K562 (cell line): ENCODE measurements around the gene PCSK2. TPM values are rescaled to one million over a fixed set of nuclear protein-coding genes. Genes with fewer than 3 reads are reported as not detected.

Source experiments
- ATAC-seq: fragments of 200-7000 bp; cut with Tn5 transposase; 3 replicates; pipeline ENCODE4 v1.9.1; 2020; ENCODE audit warnings: moderate library complexity
- BruUV-seq: library from RNA; stranded (reverse); fragments of 400-500 nt; replicated peaks from 2 replicates; lab custom pipeline; 2021; lab: Mats Ljungman, UMichigan
- CTCF ChIA-PET: fragments of 300-600 bp; formaldehyde crosslinking; extraction: SDS; loops from one replicate; lab custom pipeline; 2021; ENCODE audit warnings: low intra/inter-chr PET ratio; lab: Yijun Ruan, JAX
- POLR2A ChIA-PET: fragments of 300-600, 350-650 bp; sonication (Branson Sonifier 250); formaldehyde crosslinking; extraction: SDS; loops from one replicate; lab custom pipeline; 2021; ENCODE audit warnings: antibody characterized with exemption, inconsistent platforms; lab: Yijun Ruan, JAX
- DNase-seq, 4 experiments: peaks; one replicate each; pipeline versions ENCODE4 v3.0.0 to v3.0.0-alpha.2; 2011 to 2018; ENCODE audit warnings: low spot score in 3 of 4, mixed read lengths in 3 of 4; ENCODE audit errors: extremely low read depth in 1 of 4
- FAIRE-seq: peaks from 2 replicates; lab custom pipeline; 2011; peaks lifted over from hg19 to GRCh38; lab: Jason Lieb, UNC
- H2AFZ ChIP-seq: 2 replicates; pipeline ENCODE4 v1.6.0; 2011; ENCODE audit warnings: low read depth, low read length, control low read depth, inconsistent platforms
- H3K27ac ChIP-seq: fragments of 200-600 bp; 3 replicates; pipeline ENCODE4 v1.8.0; 2011; ENCODE audit warnings: low read depth, mild to moderate bottlenecking, control low read depth, inconsistent platforms, low read length, moderate library complexity, mixed read lengths; ENCODE audit errors: extremely low read depth
- H3K27me3 ChIP-seq, 2 experiments: fragments of 300-600 bp in 1 of 2; 2 replicates in 1 of 2; 3 replicates in 1 of 2; pipeline versions ENCODE4 v1.6.0 to v1.8.0; 2011; ENCODE audit warnings: inconsistent platforms in 2 of 2, low read length in 2 of 2, mild to moderate bottlenecking in 1 of 2, mixed read lengths in 1 of 2, moderate library complexity in 1 of 2; ENCODE audit not compliant: control insufficient read depth in 2 of 2, insufficient read depth in 2 of 2
- H3K36me3 ChIP-seq: fragments of 300-600 bp; 3 replicates; pipeline ENCODE4 v1.8.0; 2011; ENCODE audit warnings: mild to moderate bottlenecking, low read length, inconsistent platforms; ENCODE audit not compliant: control insufficient read depth, insufficient read depth
- H3K4me1 ChIP-seq, 2 experiments: fragments of 200-600 bp in 1 of 2; replicated peaks in 1 of 2; 2 replicates in 1 of 2; 3 replicates in 1 of 2; pipeline versions ENCODE4 v1.5.1 to v1.8.0; 2011; ENCODE audit warnings: inconsistent platforms in 2 of 2, low read length in 2 of 2, mild to moderate bottlenecking in 1 of 2, mixed read lengths in 1 of 2, moderate library complexity in 1 of 2; ENCODE audit not compliant: control insufficient read depth in 2 of 2, insufficient read depth in 2 of 2
- H3K4me2 ChIP-seq: 2 replicates; pipeline ENCODE4 v1.6.1; 2011; ENCODE audit warnings: low read length, control low read depth, inconsistent platforms, mixed read lengths; ENCODE audit not compliant: insufficient read depth
- H3K4me3 ChIP-seq: fragments of 200-600 bp; sonication (generic), shearing (Covaris generic); 2 replicates; pipeline ENCODE4 v1.5.1; 2016; ENCODE audit warnings: control low read depth, inconsistent platforms
- H3K79me2 ChIP-seq: fragments of 200-600 bp; 3 replicates; pipeline ENCODE4 v1.8.0; 2011; ENCODE audit warnings: low read length, inconsistent platforms; ENCODE audit not compliant: control insufficient read depth, insufficient read depth
- H3K9ac ChIP-seq, 2 experiments: 2 replicates each; pipeline versions ENCODE4 v1.6.0 to v1.6.1; 2011; ENCODE audit warnings: low read depth in 2 of 2, low read length in 2 of 2, control low read depth in 1 of 2, inconsistent platforms in 1 of 2, mild to moderate bottlenecking in 1 of 2, mixed read lengths in 1 of 2; ENCODE audit not compliant: insufficient read depth in 1 of 2
- H3K9me1 ChIP-seq: one replicate; pipeline ENCODE4 v1.6.0; 2011; ENCODE audit warnings: inconsistent platforms, mild to moderate bottlenecking, low read length, moderate library complexity; ENCODE audit not compliant: control insufficient read depth, insufficient read depth
- H3K9me3 ChIP-seq: replicated peaks from 2 replicates; pipeline ENCODE4 v1.5.1; 2011; ENCODE audit warnings: low read depth, low read length, inconsistent platforms; ENCODE audit not compliant: control insufficient read depth, insufficient read depth
- H4K20me1 ChIP-seq: replicated peaks from 2 replicates; pipeline ENCODE4 v1.6.1; 2011; ENCODE audit warnings: low read length, inconsistent platforms, mixed read lengths; ENCODE audit not compliant: control insufficient read depth, insufficient read depth
- ATF3 ChIP-seq, 2 experiments: fragments of 450-650 bp in 1 of 2; sonication (generic) in 1 of 2; formaldehyde crosslinking in 1 of 2; IDR thresholded peaks in 1 of 2; conservative IDR thresholded peaks in 1 of 2; 2 replicates each; pipeline versions ENCODE4 v1.6.1 to v1.8.1; 2016 to 2023; ENCODE audit warnings: mild to moderate bottlenecking in 2 of 2, moderate library complexity in 2 of 2, inconsistent platforms in 1 of 2, missing genetic modification reagents in 1 of 2
- HDAC1 ChIP-seq, 2 experiments: fragments of 450-650 bp; IDR thresholded peaks; 2 replicates each; pipeline ENCODE4 v1.6.1; 2016 to 2017; ENCODE audit warnings: inconsistent platforms in 1 of 2, mild to moderate bottlenecking in 1 of 2, moderate library complexity in 1 of 2
- KDM1A ChIP-seq, 2 experiments: fragments of 450-650 bp; IDR thresholded peaks; 2 replicates each; pipeline ENCODE4 v1.6.1; 2016; ENCODE audit warnings: mild to moderate bottlenecking in 2 of 2
- RBM25 ChIP-seq: fragments of 200-400 bp; formaldehyde crosslinking; IDR thresholded peaks from 2 replicates; pipeline ENCODE4 v1.6.1; 2018; ENCODE audit warnings: low read length, low read depth, moderate library complexity; ENCODE audit not compliant: severe bottlenecking
- RUNX1 ChIP-seq: sonication (generic); IDR thresholded peaks from 2 replicates; pipeline ENCODE4 v1.6.1; 2016; ENCODE audit warnings: antibody characterized with exemption, low read depth
- TAF1 ChIP-seq: IDR thresholded peaks from 2 replicates; pipeline ENCODE4 v1.6.1; 2011; ENCODE audit warnings: mild to moderate bottlenecking, low read length, moderate library complexity; ENCODE audit not compliant: insufficient read depth, control insufficient read depth, severe bottlenecking; ENCODE audit errors: extremely low read depth
- WGBS: fragments of 100-300 bp; shearing (Covaris generic); methylation state at CpG from one replicate; pipeline ENCODE4 v1.1.6; 2016; ENCODE audit warnings: low coverage, mixed read lengths; ENCODE audit not compliant: insufficient coverage; ENCODE audit errors: missing lambda C conversion rate; 5-methylcytosine and 5-hydroxymethylcytosine counted together
- in situ Hi-C: fragments of 300-500 bp; cut with MboI; formaldehyde crosslinking; loops from 4 replicates; pipeline ENCODE4 v1.15.0; 2018; ENCODE audit warnings: inconsistent platforms, mixed read lengths
- intact Hi-C: fragments of 100-400 bp; cut with micrococcal nuclease; formaldehyde crosslinking; loops from 2 replicates; pipeline ENCODE4 v1.14.2; 2022
- polyA plus RNA-seq, 8 experiments: library from polyadenylated mRNA; depleted of rRNA in 4 of 8; stranded (reverse) in 5 of 8; unstranded in 3 of 8; fragments of >200 nt; fragmentation: Nextera tagmentation in 2 of 8; fragmentation: Illumina TruSeq in 1 of 8; extraction: Ambion mirVana in 2 of 8; extraction: Trizol in 1 of 8; gene quantifications; 2 replicates each; pipeline versions ENCODE4 v1.2.1 to v1.2.3, GENCODE V29; 2011 to 2014; ENCODE audit warnings: inconsistent platforms in 1 of 8, missing spikeins in 1 of 8
- total RNA-seq, 7 experiments: library from RNA; depleted of rRNA in 6 of 7; stranded (reverse); fragments of >200 nt in 6 of 7; fragmentation: Illumina TruSeq in 2 of 7; extraction: Trizol in 2 of 7; gene quantifications; 2 replicates each; pipeline versions ENCODE4 v1.2.1 to v1.2.3, GENCODE V29; 2011 to 2021; ENCODE audit warnings: low replicate concordance in 1 of 7

Gene PCSK2
- total and polyA plus RNA-seq, 9 of the 15 experiments (the other 6 are each of a cell fraction or from before 2014, with no cell fraction given), result 0.04 to 0.07 (median 0.05) TPM; not detected in 6

GRCh38 chr20:17315407-17316231 lies 88.8 kb downstream of the PCSK2 start:
- in situ Hi-C loops, result no loop called here
- Histone ChIP-seq H2AFZ (no peak overlapping the region), H3K27ac (no peak overlapping the region), H3K36me3 (no peaks in the 10 kb centered on the region), H3K4me3 (no peak overlapping the region), H3K9me3 (no peaks in the 10 kb centered on the region), H3K9me1 (no peaks in the 10 kb centered on the region), H3K4me2 (no peak overlapping the region), H3K79me2 (no peaks in the 10 kb centered on the region), H3K9ac (no peak overlapping the region), H3K27me3 (peaks cover 0 to 5% of the 10 kb centered on the region in 2 experiments; a peak in 1 of 5 replicates), H4K20me1 (no peaks in the 10 kb centered on the region), H3K4me1 (no peaks in the 10 kb centered on the region)
- ChIA-PET CTCF (no interaction called here), POLR2A (no interaction called here)
- FAIRE-seq, result no peak
- TF ChIP-seq HDAC1 (IDR thresholded peaks at IDR 0.05), result no peak
- TF ChIP-seq RUNX1, result no peak
- no peak for TF ChIP-seq RBM25
- TF ChIP-seq TAF1, result no peak
- no peak for TF ChIP-seq KDM1A (IDR thresholded peaks at IDR 0.05)
- TF ChIP-seq ATF3 (IDR thresholded peaks at IDR 0.05), result no peak
- TF ChIP-seq ATF3 (CRISPR knock-in tag; conservative IDR thresholded peaks at IDR 0.05), result no peak
- 0% methylated on average over 28 of the region's 45 CpGs for WGBS
- BruUV-seq, result no TSS peak
- intact Hi-C loops, result no loop called here
- no peak for ATAC-seq
- no peak for DNase-seq
